ENCODE results near the gene GSG1L2.

Gene GSG1L2

GRCh38 chr17:9821921-9822320 is at the start of gene GSG1L2:
TSS of gene GSG1L2 (minus strand) at chr17:9822079. CDS start at chr17:9822071, 8 bp downstream.
- DNase-seq = no peak

GRCh38 chr17:9868552-9868951 is 46.7 kb upstream of the GSG1L2 start:
- no peak for DNase-seq

GRCh38 chr17:9865586-9865985 is 43.7 kb upstream of the GSG1L2 start:
- no peak for DNase-seq

GRCh38 chr17:9862949-9863348 is 41.1 kb upstream of the GSG1L2 start:
- DNase-seq = no peak

- no peak for DNase-seq
Observed at GRCh38 chr17:9862220-9862619, 40.3 kb upstream of the GSG1L2 start.

GRCh38 chr17:9860851-9861250 is 39.0 kb upstream of the GSG1L2 start:
- DNase-seq = no peak

GRCh38 chr17:9859781-9860180 is 37.9 kb upstream of the GSG1L2 start:
- DNase-seq = no peak

GRCh38 chr17:9855036-9855435 is 33.2 kb upstream of the GSG1L2 start:
- DNase-seq = no peak

- DNase-seq = no peak
Observed at GRCh38 chr17:9854255-9854654, 32.4 kb upstream of the GSG1L2 start.

- DNase-seq = no peak
Observed at GRCh38 chr17:9850151-9850550, 28.3 kb upstream of the GSG1L2 start.

GRCh38 chr17:9845306-9845705 is 23.4 kb upstream of the GSG1L2 start:
- DNase-seq = no peak

GRCh38 chr17:9844153-9844552 is 22.3 kb upstream of the GSG1L2 start:
- no peak for DNase-seq

GRCh38 chr17:9843152-9844010 is 21.5 kb upstream of the GSG1L2 start:
- no peak for DNase-seq

GRCh38 chr17:9842057-9842758 is 20.3 kb upstream of the GSG1L2 start:
- DNase-seq = no peak

- no peak for DNase-seq
Observed at GRCh38 chr17:9839433-9839832, 17.6 kb upstream of the GSG1L2 start.

- DNase-seq = no peak
Observed at GRCh38 chr17:9837551-9838471, 15.9 kb upstream of the GSG1L2 start.

- no peak for DNase-seq
Observed at GRCh38 chr17:9833922-9834321, 12.0 kb upstream of the GSG1L2 start.

GRCh38 chr17:9830711-9831110 is 8.8 kb upstream of the GSG1L2 start:
- DNase-seq = no peak

GRCh38 chr17:9829343-9829742 is 7.5 kb upstream of the GSG1L2 start:
- no peak for DNase-seq

- no peak for DNase-seq
Observed at GRCh38 chr17:9828296-9829295, 6.7 kb upstream of the GSG1L2 start.

GRCh38 chr17:9825641-9826150 is 3.8 kb upstream of the GSG1L2 start, which contains the start of gene GLP2R:
TSS of gene GLP2R (plus strand) at chr17:9825924. CDS start at chr17:9826064, 140 bp downstream.
- DNase-seq = no peak
